ENCODE data around the gene CREB3L1. TPM values are rescaled to one million over a fixed set of nuclear protein-coding genes. Genes with fewer than 3 reads are reported as not detected.

Gene CREB3L1
- total RNA-seq, 1 donor from 2014 or later = 11.1 TPM

DNA sequence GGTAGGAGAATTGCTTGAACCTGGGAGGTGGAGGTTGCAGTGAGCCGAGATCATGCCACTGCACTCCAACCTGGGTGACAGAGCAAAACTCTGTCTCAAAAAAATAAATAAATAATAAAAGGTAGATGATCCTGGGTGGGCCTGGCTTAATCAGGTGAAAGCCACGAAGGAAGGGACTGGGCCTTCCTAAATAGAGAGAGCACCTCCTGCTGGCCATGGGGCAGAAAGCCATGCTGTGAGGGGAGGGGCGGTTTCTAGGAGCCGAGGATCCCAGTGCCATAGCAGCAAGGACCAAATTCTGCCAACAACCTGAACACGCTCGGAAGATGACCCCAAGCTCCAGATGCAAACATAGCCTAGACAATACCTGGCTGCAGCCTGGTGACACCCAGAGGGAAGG, 45.3 kb downstream of the CREB3L1 start:
- DNase-seq = no peak

GRCh38 chr11:46326813-46327416, 49.5 kb downstream of the CREB3L1 start:
- DNase-seq = no peak

- DNase-seq = no peak
Measured at GRCh38 chr11:46327829-46328228, 50.4 kb downstream of the CREB3L1 start.

- no peak for DNase-seq
Measured at GRCh38 chr11:46330154-46330553, 52.7 kb downstream of the CREB3L1 start.

DNA sequence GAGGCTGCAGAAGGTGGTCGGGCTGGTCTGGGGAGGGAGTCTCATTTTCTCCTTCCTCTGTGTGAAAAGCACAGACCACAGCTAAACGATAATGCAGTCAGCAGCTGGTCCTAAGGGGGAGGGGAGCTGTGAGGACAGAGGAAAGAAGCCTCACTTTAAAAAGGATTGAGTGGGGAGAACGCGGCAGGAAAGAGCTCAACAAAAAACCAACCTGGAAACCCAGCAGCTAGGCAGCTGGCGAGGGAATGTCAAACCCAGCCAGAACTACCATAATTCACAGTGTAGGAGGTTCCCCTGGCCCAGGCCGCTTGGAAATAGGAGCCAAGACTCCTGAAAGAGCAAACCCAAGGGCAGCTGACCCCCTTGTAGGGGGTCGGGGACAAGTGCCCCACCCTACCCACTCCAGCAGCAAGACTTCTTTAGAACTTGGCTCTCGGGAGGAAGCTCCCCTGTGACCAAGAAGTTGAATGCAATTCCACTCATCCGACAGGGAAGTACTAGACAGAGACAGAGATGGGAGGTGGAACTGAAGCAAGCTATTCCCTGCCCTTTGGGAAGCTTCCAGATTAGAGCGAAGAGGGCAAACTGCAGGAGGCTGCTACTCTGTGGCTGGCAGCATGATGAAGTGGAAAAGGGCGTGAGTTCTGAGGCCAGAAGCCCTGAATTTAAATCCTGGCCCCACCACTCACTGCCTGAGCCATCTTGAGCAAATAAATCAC, 53.3 kb downstream of the CREB3L1 start:
- peak; percentile 60 for DNase-seq

DNA sequence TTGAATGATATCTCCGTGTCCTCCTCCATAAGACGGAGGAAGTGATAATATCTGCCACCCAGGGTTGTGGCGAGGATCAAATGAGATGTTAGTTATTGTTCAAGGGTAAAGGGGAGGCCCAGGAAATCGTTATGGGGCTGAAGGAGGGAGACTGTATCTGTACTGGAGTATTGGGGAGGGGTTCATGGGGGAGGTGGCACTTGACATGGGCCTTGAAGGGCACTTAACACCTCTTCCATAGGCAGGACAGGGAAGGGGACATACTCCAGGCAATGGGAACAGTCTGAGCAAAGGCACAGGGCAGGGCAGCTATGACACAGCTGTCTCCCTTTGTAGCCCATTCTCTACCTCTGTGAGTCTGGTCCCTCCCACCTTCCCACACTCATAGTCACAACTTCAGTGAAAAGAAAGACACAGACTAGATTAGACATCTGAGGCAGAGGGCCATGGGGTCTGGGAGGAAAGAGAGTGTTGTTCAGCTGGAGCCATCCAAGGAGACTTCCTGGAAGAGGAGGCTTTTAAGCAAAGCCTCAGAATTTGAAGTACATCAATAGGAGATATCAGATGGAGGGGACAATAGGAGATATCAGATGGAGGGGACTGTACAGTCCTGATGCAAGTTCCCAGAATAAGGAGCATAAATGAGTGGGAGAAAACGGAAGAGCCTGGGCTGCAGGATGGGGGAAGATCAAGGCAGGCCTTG, 54.0 kb downstream of the CREB3L1 start:
- DNase-seq = no peak

GRCh38 chr11:46332093-46332567, 54.7 kb downstream of the CREB3L1 start:
- DNase-seq = no peak

GRCh38 chr11:46332568-46333393, 55.3 kb downstream of the CREB3L1 start:
- DNase-seq = peak; percentile 30

- peak; percentile 25 for DNase-seq
Measured at GRCh38 chr11:46333394-46333947, 56.0 kb downstream of the CREB3L1 start.

DNA sequence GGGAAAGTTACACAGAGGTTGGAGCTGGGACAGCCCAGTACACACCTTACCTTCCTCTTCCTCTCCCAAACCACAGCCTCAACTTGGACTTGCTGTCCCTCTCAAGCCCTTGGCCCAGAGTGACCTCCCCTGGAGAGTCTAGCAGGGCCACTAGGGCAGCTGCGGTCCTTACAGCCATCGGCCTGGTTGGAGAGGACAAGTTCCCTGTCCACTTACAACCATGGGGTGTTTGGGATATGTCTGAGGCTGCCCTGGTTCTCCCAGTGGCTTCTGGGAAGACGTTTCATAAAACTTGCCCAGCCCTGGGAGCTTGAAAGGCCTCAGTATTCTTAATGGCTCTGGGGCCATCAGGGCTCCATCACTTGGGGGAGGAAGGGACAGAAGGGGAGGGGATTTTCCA, 56.7 kb downstream of the CREB3L1 start:
- no peak for DNase-seq

GRCh38 chr11:46335271-46335670, 57.8 kb downstream of the CREB3L1 start:
- no peak for DNase-seq

- DNase-seq = no peak
Measured at GRCh38 chr11:46335890-46336562, 58.6 kb downstream of the CREB3L1 start.

GRCh38 chr11:46336563-46337180, 59.2 kb downstream of the CREB3L1 start:
- DNase-seq = no peak

- DNase-seq = no peak
Measured at GRCh38 chr11:46337626-46338345, 60.3 kb downstream of the CREB3L1 start.

DNA sequence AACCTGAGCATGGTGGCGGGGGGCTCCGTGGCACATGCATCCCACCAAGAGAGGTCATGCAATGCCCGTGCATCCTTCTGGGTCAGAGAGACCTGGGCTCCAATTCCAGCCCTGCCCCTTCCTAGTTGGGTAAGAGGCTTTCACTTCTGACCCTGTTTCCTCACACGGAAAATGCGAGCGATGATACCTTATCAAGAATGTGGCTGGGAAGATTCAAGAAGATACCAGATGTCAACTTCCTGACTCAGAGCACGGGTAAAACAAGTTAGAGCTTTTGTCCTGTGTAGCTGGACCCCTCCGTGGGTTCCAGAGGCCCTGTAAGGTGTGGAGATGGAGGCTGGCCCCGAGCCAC, 61.1 kb downstream of the CREB3L1 start:
- DNase-seq = no peak

DNA sequence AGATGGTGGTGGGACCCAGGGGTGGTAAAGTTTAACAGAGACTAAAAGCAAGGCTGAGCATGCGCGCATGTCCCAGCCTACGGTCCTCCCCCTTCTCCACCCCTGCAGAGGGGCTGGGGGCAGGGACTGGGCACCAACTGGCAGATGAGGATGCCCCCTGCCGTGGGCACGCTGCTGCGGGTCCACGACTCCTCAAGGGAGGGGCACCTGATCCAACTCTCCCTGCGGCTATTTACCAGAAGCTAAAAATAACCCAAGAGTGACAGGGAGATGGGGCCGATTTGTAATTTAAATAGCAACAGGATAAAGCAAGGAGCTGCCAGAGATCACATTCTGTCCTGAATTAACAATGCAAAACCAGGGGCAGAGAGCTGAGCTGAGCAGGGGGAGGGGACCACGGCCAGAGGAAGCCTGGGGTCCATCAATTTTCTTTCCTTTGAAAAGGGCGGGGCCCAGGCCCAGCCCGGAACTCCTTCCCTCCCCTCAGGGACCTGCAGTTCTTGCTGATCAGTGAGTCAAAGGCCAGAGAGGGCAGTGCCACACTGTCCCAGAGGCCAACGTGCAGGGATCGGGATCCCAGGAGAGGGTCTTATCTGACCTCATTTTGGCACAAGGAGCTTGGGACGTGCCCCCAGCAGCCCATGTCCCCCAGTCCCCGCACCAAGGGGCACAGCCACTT, 61.7 kb downstream of the CREB3L1 start:
- DNase-seq = peak; percentile 78

DNA sequence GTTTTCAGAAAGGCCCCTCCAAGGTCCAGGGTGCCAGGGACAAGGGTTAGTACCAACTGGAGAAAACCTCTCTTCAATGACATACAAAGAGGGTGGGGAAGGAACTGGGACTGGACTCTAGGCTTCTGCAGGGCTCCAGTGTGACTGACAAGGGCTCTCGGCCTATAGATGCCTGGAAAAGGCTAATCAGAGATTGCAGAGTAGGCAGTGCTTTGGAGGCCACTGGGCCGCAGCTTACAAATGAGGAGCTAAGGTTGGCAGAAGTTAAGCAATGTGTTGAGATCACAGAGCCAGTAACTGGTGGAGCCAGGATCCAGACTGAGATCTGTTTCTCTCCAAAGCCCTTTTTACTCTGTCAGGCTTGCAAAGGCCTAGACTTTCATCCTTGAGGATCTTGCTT, 62.4 kb downstream of the CREB3L1 start:
- DNase-seq = no peak

DNA sequence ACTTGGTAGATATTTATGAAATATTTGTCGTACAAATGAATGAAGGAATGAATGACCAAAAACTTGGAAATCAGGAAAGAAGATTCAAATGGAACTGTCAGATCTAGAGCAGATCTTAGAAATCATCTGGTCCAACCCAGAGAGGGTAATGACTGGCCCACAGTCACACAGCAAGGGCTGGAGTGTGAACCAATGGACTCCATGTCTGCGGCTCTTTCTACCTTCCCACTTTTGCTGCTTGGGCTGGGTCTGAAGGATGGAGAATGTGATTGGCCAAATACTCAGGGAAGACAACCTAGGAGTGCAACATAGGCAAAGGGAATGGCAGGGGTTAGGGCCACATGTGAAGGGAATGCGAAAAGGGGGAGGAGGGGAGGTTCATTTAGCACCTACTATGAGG, 64.0 kb downstream of the CREB3L1 start:
- DNase-seq = no peak

DNA sequence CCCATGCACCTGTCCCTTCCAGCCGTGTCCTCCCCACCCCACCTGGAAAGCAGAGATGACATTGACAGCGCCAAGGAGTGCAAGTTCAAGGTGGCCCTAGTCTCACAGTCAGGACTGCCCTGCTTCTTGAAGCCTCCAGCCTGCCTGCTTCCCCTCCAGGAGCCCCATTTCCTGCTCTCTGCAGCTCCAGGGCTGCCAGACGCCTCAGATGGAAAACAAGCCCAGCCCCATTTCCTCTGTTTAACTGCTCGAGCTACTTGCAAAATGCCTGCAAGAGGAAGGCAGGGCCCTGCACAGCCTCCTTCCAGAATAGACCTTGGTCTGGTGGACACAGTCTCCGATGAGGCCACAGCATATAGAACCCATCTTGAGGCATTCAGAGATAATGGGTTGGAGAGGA, 64.8 kb downstream of the CREB3L1 start:
- peak; percentile 73 for DNase-seq

- DNase-seq = no peak
Measured at GRCh38 chr11:46343520-46343919, 66.1 kb downstream of the CREB3L1 start.
